GM12872 (cell line): ENCODE results near the gene RNF166.

Experiments used
- TF ChIP-seq, protein P1 (sequence below): IDR thresholded peaks from 3 replicates; pipeline ENCODE4 v1.5.1; 2011; ENCODE audit warnings: low read depth, mild to moderate bottlenecking, low read length, moderate library complexity; ENCODE audit not compliant: insufficient read depth

The RNF166 gene

DNA sequence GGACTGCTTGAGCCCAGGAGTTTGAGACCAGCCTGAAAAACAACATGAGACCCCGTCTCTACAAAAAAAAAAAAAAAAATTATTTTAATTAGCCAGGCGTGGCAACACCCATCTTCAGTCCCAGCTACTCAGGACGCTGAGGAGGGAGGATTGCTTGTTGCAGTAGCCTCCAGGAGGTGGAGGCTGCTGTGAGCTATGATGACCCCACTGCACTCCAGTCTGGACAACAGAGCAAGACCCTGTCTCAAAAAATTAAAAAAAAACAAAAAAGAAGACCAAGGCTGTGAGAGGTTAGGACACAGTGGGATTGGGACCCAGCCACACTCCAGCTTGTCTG lies 18.6 kb downstream of the RNF166 start:
- TF ChIP-seq, protein P1, sequence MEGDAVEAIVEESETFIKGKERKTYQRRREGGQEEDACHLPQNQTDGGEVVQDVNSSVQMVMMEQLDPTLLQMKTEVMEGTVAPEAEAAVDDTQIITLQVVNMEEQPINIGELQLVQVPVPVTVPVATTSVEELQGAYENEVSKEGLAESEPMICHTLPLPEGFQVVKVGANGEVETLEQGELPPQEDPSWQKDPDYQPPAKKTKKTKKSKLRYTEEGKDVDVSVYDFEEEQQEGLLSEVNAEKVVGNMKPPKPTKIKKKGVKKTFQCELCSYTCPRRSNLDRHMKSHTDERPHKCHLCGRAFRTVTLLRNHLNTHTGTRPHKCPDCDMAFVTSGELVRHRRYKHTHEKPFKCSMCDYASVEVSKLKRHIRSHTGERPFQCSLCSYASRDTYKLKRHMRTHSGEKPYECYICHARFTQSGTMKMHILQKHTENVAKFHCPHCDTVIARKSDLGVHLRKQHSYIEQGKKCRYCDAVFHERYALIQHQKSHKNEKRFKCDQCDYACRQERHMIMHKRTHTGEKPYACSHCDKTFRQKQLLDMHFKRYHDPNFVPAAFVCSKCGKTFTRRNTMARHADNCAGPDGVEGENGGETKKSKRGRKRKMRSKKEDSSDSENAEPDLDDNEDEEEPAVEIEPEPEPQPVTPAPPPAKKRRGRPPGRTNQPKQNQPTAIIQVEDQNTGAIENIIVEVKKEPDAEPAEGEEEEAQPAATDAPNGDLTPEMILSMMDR = no peak

DNA sequence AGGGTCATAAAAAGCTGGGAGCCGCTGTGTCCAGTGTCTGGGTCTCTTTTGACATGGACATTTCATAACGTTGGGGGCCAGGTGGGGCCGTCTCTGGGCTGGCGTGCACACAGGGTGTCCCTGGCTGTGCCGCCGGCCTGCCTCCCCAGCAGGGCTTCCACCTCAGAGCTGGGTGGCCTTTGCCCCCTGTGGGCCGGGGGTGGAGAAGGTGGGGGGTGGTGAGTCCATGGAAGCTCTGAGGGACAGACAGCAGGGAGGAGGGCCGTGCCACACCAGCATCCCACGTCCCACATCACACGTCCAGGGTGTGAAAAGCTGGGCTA lies 19.0 kb downstream of the RNF166 start:
- TF ChIP-seq, protein P1 = no peak

DNA sequence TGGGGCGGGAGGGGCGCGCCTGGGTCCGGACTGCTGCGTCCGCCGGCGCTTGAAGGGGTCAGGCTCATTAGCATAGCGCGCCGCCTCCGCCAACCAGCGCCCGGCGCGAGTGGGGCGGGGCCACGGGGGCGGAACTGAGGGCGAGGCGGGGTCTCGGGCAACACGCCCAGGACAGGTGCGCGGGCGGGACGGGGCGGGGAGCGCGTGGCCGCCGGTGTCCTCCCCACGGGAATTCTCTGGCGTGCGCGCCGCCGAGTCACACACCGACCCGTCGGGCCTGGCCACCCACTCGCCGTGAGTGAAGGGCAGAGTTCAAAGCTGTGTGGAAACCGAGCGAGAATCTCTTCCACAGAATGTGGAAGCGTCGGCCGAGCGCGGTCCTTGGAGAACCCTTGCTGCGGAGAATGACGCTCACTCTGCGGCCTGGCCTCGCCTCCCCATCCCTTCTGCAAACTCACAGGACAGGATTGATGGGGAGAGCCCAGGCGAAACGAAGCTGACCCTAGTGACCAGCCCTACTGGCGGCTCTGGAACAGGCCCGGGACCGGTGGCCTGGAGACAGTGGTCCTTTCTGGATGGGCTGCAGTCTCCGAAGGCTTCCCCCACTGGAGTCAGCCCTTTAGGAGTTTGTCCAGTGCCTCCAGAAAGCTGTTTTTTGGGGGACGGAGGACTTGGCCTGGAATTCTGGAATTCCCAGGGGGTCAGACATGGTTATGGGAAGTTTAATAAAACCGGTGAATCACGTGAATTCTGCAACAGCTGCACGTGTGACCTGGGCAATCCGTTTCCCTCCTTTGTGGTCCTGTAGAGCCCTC lies 19.6 kb downstream of the RNF166 start, which contains the start of gene SNAI3:
Gene SNAI3 (minus strand): TSS at position 69 of the 815 bp plus-strand sequence. CDS start 101 bp downstream, outside the sequence.
- TF ChIP-seq, protein P1 = no peak

DNA sequence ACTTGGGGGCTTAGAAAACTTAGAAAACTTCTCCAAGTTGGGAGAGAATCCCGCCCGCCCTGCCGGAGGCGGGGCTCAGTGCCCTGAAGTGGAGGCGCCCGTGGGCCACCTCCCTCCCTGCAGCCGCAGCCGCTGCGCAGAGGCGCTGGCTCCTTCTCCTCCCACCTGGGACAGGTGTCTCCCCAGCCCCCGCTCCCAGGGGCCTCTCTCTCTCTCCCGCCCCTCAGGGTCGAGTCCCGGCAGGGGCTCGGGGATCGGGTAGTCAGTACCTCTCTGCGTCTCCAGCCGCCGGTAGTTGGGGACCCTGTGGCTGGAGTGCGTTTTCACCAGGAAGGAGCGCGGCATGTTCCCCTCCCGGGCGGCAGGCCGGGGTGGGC lies 20.2 kb downstream of the RNF166 start:
- TF ChIP-seq, protein P1 = no peak

DNA sequence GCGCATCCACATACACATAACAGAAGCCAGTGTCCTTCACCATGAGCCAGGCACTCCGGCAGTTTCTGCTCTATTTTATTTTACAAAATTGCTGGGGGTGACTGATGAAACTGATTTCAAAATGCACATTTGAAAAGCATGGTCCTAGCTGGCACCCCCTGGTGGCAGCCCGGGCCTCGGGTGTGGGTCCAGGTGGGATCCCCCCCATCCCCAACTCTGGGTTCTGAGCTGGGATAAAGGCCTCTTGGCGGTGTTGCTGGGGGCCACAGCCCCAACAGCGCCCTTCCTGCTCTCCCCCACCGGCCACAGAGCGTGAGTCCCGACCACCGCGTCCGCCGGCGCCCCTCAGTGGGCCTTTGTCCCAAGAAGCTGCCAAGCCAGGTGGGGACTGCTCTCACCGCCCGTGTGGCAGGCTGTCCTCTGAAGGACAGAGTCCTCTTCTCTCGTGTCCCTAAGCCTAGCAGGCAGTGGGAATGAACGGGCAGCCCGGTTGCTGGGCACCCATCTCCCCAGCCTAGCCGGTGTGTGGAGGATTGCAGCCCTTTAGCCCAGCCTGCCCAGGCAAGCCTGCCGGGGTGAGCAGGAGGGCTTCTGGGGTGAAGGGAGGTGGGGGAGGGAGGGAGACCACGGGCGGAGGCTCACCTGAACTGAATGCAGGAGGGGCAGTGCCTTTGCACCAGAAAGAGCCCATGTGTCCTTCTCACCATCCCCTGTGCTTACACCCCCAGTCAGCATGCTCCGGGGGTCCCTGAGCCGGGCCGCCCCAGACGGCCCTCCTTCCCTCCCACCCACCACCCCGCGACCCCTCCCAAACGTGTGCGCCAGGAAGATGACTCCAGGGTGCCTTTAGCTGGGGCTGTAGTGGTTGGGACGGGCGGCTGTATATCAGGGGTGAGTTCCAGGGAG lies 20.8 kb downstream of the RNF166 start:
- TF ChIP-seq, protein P1 = peak; percentile 70

DNA sequence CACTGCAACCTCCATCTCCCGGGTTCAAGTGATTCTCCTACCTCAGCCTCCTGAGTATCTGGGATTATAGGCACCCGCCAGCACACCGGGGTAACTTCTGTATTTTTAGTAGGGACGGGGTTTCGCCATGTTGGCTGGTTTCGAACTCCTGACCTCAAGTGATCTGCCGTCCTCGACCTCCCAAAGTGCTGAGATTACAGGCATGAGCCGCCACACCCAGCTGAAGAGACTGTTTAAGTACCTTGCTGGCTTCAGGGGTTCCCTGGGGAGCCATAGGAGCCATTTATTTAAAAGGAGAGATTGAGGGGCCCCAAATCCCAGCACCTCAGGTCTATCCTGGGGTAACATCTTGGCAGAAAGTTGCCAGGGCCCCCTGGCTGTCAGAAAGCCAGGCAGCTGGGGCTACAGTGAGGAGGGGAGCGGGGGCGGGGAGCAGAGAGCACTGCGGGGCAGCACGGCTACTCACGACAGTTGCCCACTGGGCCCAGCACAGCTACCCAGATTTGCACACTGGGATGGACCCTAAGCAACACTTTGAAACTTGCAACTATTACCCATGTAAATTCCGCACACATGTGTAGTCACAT lies 21.5 kb downstream of the RNF166 start:
- TF ChIP-seq, protein P1 = no peak
